H9 (cell line): ENCODE results near the gene FRMD1. TPM values are rescaled to one million over a fixed set of nuclear protein-coding genes. Genes with fewer than 3 reads are reported as not detected.

Experiments
- DNase-seq: peaks from one replicate; pipeline ENCODE4 v3.0.0-alpha.2; 2017
- H2AFZ ChIP-seq: one replicate; pipeline ENCODE4 v1.6.1; 2013; ENCODE audit warnings: mild to moderate bottlenecking, low read length, control low read depth, moderate library complexity
- H2AK5ac ChIP-seq: 2 replicates; pipeline ENCODE4 v1.6.1; 2013; ENCODE audit warnings: low read length, control low read depth, mixed read lengths; ENCODE audit not compliant: insufficient read length
- H2BK120ac ChIP-seq: one replicate; pipeline ENCODE4 v1.6.1; 2013; ENCODE audit warnings: low read depth, mild to moderate bottlenecking, low read length, control low read depth, inconsistent platforms; ENCODE audit not compliant: poor library complexity, severe bottlenecking
- H2BK12ac ChIP-seq: 2 replicates; pipeline ENCODE4 v1.6.1; 2013; ENCODE audit warnings: low read length, control low read depth, mixed read lengths, low read depth; ENCODE audit not compliant: insufficient read length
- H2BK15ac ChIP-seq: 2 replicates; pipeline ENCODE4 v1.6.1; 2013; ENCODE audit warnings: low read depth, low read length, control low read depth
- H2BK20ac ChIP-seq: one replicate; pipeline ENCODE4 v1.6.1; 2013; ENCODE audit warnings: low read depth, mild to moderate bottlenecking, low read length, control low read depth, inconsistent platforms; ENCODE audit not compliant: poor library complexity, severe bottlenecking
- H2BK5ac ChIP-seq: 2 replicates; pipeline ENCODE4 v1.6.1; 2013; ENCODE audit warnings: low read length, control low read depth, mixed read lengths; ENCODE audit not compliant: insufficient read length
- H3K14ac ChIP-seq: 2 replicates; pipeline ENCODE4 v1.6.1; 2013; ENCODE audit warnings: low read length, control low read depth; ENCODE audit not compliant: insufficient read depth
- H3K18ac ChIP-seq: 2 replicates; pipeline ENCODE4 v1.6.1; 2013; ENCODE audit warnings: low read depth, mild to moderate bottlenecking, mixed read lengths, low read length, control low read depth; ENCODE audit not compliant: insufficient read length
- H3K23ac ChIP-seq: 2 replicates; pipeline ENCODE4 v1.6.1; 2013; ENCODE audit warnings: low read length, control low read depth, mixed read lengths, low read depth; ENCODE audit not compliant: insufficient read length
- H3K23me2 ChIP-seq: 2 replicates; pipeline ENCODE4 v1.6.1; 2013; ENCODE audit warnings: low read depth, mild to moderate bottlenecking, mixed read lengths, low read length, control low read depth; ENCODE audit not compliant: insufficient read length, poor library complexity, severe bottlenecking
- H3K27ac ChIP-seq: 2 replicates; pipeline ENCODE4 v1.5.1; 2013; ENCODE audit warnings: low read length, control low read depth, mixed read lengths, low read depth; ENCODE audit not compliant: insufficient read length
- H3K27me3 ChIP-seq: 2 replicates; pipeline ENCODE4 v1.6.1; 2013; ENCODE audit warnings: low read length, control low read depth, inconsistent platforms; ENCODE audit not compliant: insufficient read depth
- H3K4ac ChIP-seq: 2 replicates; pipeline ENCODE4 v1.6.1; 2013; ENCODE audit warnings: low read depth, mild to moderate bottlenecking, control low read depth, inconsistent platforms, low read length, moderate library complexity
- H3K4me1 ChIP-seq: 2 replicates; pipeline ENCODE4 v1.6.1; 2013; ENCODE audit warnings: low read length, control low read depth, inconsistent platforms; ENCODE audit not compliant: insufficient read depth
- H3K4me2 ChIP-seq: 2 replicates; pipeline ENCODE4 v1.6.1; 2013; ENCODE audit warnings: low read length, control low read depth, mixed read lengths; ENCODE audit not compliant: insufficient read length, insufficient read depth
- H3K56ac ChIP-seq: 2 replicates; pipeline ENCODE4 v1.6.1; 2013; ENCODE audit warnings: low read depth, mild to moderate bottlenecking, mixed read lengths, low read length, control low read depth; ENCODE audit not compliant: insufficient read length
- H3K79me1 ChIP-seq: 2 replicates; pipeline ENCODE4 v1.6.1; 2013; ENCODE audit warnings: low read depth, mild to moderate bottlenecking, moderate library complexity, low read length, control low read depth, inconsistent platforms; ENCODE audit not compliant: insufficient read depth, poor library complexity, severe bottlenecking
- H3K79me2 ChIP-seq: 2 replicates; pipeline ENCODE4 v1.6.1; 2013; ENCODE audit warnings: low read length, control low read depth, inconsistent platforms; ENCODE audit not compliant: insufficient read depth
- H3K9ac ChIP-seq: 2 replicates; pipeline ENCODE4 v1.6.1; 2013; ENCODE audit warnings: low read length, control low read depth, mixed read lengths; ENCODE audit not compliant: insufficient read length; ENCODE audit errors: extremely low read depth
- H3K9me3 ChIP-seq: one replicate; pipeline ENCODE4 v1.6.1; 2013; ENCODE audit warnings: low read depth, low read length, inconsistent platforms; ENCODE audit not compliant: control insufficient read depth
- H3T11ph ChIP-seq: one replicate; pipeline ENCODE4 v1.6.1; 2013; ENCODE audit warnings: mild to moderate bottlenecking, low read length, control low read depth, inconsistent platforms
- H4K20me1 ChIP-seq: one replicate; pipeline ENCODE4 v1.6.1; 2013; ENCODE audit not compliant: control insufficient read depth, insufficient read length, insufficient read depth
- H4K5ac ChIP-seq: 2 replicates; pipeline ENCODE4 v1.6.1; 2013; ENCODE audit warnings: low read depth, mild to moderate bottlenecking, mixed read lengths, low read length, control low read depth; ENCODE audit not compliant: insufficient read length
- H4K8ac ChIP-seq: replicated peaks from 2 replicates; pipeline ENCODE4 v1.6.1; 2013; ENCODE audit warnings: low read length, control low read depth, mixed read lengths, low read depth; ENCODE audit not compliant: insufficient read length
- H4K91ac ChIP-seq: 2 replicates; pipeline ENCODE4 v1.6.1; 2013; ENCODE audit warnings: low read depth, mild to moderate bottlenecking, moderate library complexity, mixed read lengths, low read length, control low read depth; ENCODE audit not compliant: insufficient read length
- H3K27ac Mint-ChIP-seq, 3 experiments: 2 replicates in 2 of 3; 3 replicates in 1 of 3; pipeline ENCODE4 v1.8.0; 2020 to 2021; ENCODE audit warnings: mixed read lengths in 3 of 3, mild to moderate bottlenecking in 1 of 3, moderate library complexity in 1 of 3
- H3K27me3 Mint-ChIP-seq: 2 replicates; pipeline ENCODE4 v1.8.0; 2021; ENCODE audit warnings: low read depth, mild to moderate bottlenecking, moderate library complexity, mixed read lengths
- H3K36me3 Mint-ChIP-seq, 3 experiments: 2 replicates in 2 of 3; 3 replicates in 1 of 3; pipeline ENCODE4 v1.8.0; 2020 to 2021; ENCODE audit warnings: low read depth in 3 of 3, mixed read lengths in 3 of 3; ENCODE audit not compliant: insufficient read depth in 1 of 3
- H3K4me1 Mint-ChIP-seq, 2 experiments: 2 replicates each; pipeline ENCODE4 v1.8.0; 2020; ENCODE audit warnings: mixed read lengths in 2 of 2
- H3K4me3 Mint-ChIP-seq, 2 experiments: 2 replicates in 1 of 2; 3 replicates in 1 of 2; pipeline ENCODE4 v1.8.0; 2020 to 2021; ENCODE audit warnings: mild to moderate bottlenecking in 2 of 2, mixed read lengths in 2 of 2, moderate library complexity in 1 of 2
- H3K9me3 Mint-ChIP-seq, 2 experiments: 2 replicates in 1 of 2; 3 replicates in 1 of 2; pipeline ENCODE4 v1.8.0; 2020; ENCODE audit warnings: mild to moderate bottlenecking in 2 of 2, mixed read lengths in 2 of 2, moderate library complexity in 1 of 2
- CTCF ChIP-seq: fragments of 200-600 bp; sonication (generic); conservative IDR thresholded peaks from 3 replicates; pipeline ENCODE4 v1.8.0; 2021; ENCODE audit warnings: antibody characterized with exemption, mild to moderate bottlenecking
- WGBS: extraction: QIAGEN DNeasy Blood & Tissue Kit; methylation state at CpG from one replicate; pipeline ENCODE4 v1.1.7; 2013; ENCODE audit warnings: missing lambda C conversion rate, low lambda C conversion rate, mixed read lengths; ENCODE audit not compliant: insufficient read length; ENCODE audit errors: extremely low coverage; 5-methylcytosine and 5-hydroxymethylcytosine counted together
- total RNA-seq: library from RNA; stranded (reverse); gene quantifications from 2 replicates; pipeline ENCODE4 v1.2.1, GENCODE V29; 2021

The FRMD1 gene
- total RNA-seq, 1 experiment from 2014 or later = not detected

GRCh38 chr6:168017629-168018028 lies 61.4 kb downstream of the FRMD1 start:
- no peak overlapping the region for H2BK5ac ChIP-seq
- H3K27ac ChIP-seq = no peak overlapping the region
- no peak overlapping the region for H2BK120ac ChIP-seq
- no peaks in the 10 kb centered on the region for H3K27me3 ChIP-seq
- H3K18ac ChIP-seq = no peak overlapping the region
- H3K4ac ChIP-seq = no peak overlapping the region
- H4K91ac ChIP-seq = no peak overlapping the region
- H3K4me2 ChIP-seq = no peak overlapping the region
- H3K23ac ChIP-seq = no peak overlapping the region
- H4K5ac ChIP-seq = no peak overlapping the region
- H3K9ac ChIP-seq = no peak overlapping the region
- no peak overlapping the region for H4K8ac ChIP-seq
- Mint-ChIP-seq H3K4me1 (peaks cover 13 to 14% of the 10 kb centered on the region in 2 experiments), H3K4me3 (no peak overlapping the region), H3K36me3 (peaks cover 0 to 11% (median 0%) of the 10 kb centered on the region in 3 experiments; a peak in 3 of 7 replicates), H3K9me3 (peaks cover 1 to 4% of the 10 kb centered on the region in 2 experiments; a peak in 2 of 5 replicates), H3K27me3 (peaks cover 2% of the 10 kb centered on the region; the same call in 1 of the 2 replicates), H3K27ac (no peak overlapping the region)
- H3K79me2 ChIP-seq = no peaks in the 10 kb centered on the region
- H2AFZ ChIP-seq = no peak overlapping the region
- no peak for TF ChIP-seq CTCF
- H3K79me1 ChIP-seq = no peaks in the 10 kb centered on the region
- no peak overlapping the region for H2BK20ac ChIP-seq
- H3K4me1 ChIP-seq = no peaks in the 10 kb centered on the region
- no CpG with 5 or more reads among the region's 11 CpGs for WGBS
- H2BK12ac ChIP-seq = no peak overlapping the region
- no peaks in the 10 kb centered on the region for H3K23me2 ChIP-seq
- no peak overlapping the region for H2AK5ac ChIP-seq
- DNase-seq = no peak
- H3K14ac ChIP-seq = no peak overlapping the region
- no peak overlapping the region for H3K56ac ChIP-seq
- no peak overlapping the region for H3T11ph ChIP-seq
- no peaks in the 10 kb centered on the region for H3K9me3 ChIP-seq
- no peaks in the 10 kb centered on the region for H4K20me1 ChIP-seq
- no peak overlapping the region for H2BK15ac ChIP-seq
